ENCODE measurements around the gene WDR88. TPM values are rescaled to one million over a fixed set of nuclear protein-coding genes. Genes with fewer than 3 reads are reported as not detected.

The WDR88 gene
- total RNA-seq, 2 experiments from 2014 or later = not detected

DNA sequence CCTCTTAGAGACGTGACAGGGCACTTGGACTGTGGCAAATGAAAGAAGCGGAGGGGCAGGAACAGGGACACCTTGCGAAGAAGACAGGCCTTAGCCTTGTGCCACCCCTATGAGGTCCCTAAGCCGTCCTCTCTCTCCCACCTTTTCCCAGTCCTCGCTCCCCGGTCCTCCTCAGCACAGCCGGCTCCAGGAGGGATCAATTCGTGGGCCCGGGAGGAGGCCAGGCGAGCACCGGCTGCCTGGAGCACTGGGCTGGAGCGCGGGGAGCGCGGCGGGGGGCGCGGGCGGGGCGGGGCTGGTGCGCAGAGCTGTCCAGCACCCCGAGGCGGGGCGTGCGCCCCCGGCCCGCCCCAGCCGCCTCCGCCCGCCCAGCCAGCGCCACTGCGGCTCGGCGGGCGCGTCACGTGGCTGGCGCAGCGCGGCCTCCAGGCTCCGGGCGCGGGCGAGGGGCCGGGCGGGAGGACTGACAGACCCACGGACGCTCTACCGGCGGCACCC, 62.0 kb downstream of the WDR88 start, which contains the start of gene LRP3:
TSS of gene LRP3 (plus strand) at position 466 of the 498 bp plus-strand sequence. CDS start 456 bp downstream, outside the sequence.
- DNase-seq = no peak
- Mint-ChIP-seq H3K4me1 (ENCODE audit: low read depth) (no peaks in the 10 kb centered on the region), H3K4me3 (peak within 1 kb of the TSS; percentile 41), H3K9me3 (no peaks in the 10 kb centered on the region), H3K36me3 (no peaks in the 10 kb centered on the region), H3K27me3 (peaks cover 39% of the 10 kb centered on the region), H3K27ac (no peak within 1 kb of the TSS)
- POLR2A ChIA-PET = no interaction called here
- CTCF ChIA-PET = no interaction called here
- intact Hi-C loops (cut with micrococcal nuclease) = no loop called here

- CTCF ChIA-PET = no interaction called here
Measured at GRCh38 chr19:33194532-33194885, 62.6 kb downstream of the WDR88 start.

DNA sequence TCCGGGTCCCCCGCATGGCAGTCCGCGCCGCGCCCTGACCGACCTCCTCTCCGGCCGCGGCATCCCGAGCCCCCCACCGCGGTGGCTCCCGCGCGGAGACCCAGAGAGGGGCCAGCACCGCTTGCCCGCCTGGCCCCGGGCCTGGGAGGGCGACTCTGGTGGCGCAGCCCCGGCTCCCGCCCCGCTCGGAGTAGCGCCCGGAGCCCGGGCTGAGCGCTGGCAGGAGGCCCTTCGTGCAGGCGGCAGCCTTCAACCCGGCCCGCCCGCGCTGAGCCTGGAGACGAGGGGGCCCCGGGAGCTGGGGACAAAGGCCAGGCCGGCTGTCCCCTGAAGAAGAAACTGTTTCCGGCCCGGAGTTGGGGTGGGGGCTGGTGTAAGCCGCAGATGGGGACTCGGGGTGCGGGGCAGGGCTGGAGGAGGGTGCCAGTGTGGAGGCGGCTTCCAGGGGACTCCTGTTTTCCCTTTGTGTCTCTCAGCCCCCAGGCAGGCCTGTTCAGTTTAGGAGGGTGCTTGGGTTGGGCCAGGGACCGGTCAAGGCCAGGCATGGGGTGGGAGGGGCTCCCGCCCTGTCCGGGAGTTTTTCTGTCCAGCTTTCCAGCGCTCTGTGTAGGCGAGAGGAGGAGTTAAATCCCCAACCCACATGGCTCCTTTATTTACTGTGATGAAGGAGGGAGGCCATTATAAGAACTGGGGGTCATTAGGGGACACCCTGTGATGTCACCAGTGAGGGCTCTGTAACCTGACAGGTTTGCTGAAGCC, 63.2 kb downstream of the WDR88 start:
- Mint-ChIP-seq H3K27me3 (peaks cover 39% of the 10 kb centered on the region), H3K36me3 (no peaks in the 10 kb centered on the region), H3K9me3 (no peaks in the 10 kb centered on the region), H3K27ac (no peak overlapping the region), H3K4me1 (ENCODE audit: low read depth) (no peaks in the 10 kb centered on the region), H3K4me3 (peak overlapping the region; percentile 41)
- POLR2A ChIA-PET = no interaction called here
- CTCF ChIA-PET = interaction anchor here (0.9 kb wide), 1 partner anchor 212 kb away, joined by 3 read pairs; no protein-coding TSS in a partner anchor
- DNase-seq = no peak
- intact Hi-C loops (cut with micrococcal nuclease) = no loop called here

More at GRCh38 chr19:33194532-33194885, 62.6 kb downstream of the WDR88 start:
- no peak for DNase-seq
- no peaks in the 10 kb centered on the region for H3K4me1 Mint-ChIP-seq (ENCODE audit: low read depth)
- H3K9me3 Mint-ChIP-seq = no peaks in the 10 kb centered on the region
- no peak overlapping the region for H3K27ac Mint-ChIP-seq
- no peaks in the 10 kb centered on the region for H3K36me3 Mint-ChIP-seq
- H3K27me3 Mint-ChIP-seq = peaks cover 39% of the 10 kb centered on the region
- no peak overlapping the region for H3K4me3 Mint-ChIP-seq
- intact Hi-C loops (cut with micrococcal nuclease) = no loop called here
- POLR2A ChIA-PET = no interaction called here

GRCh38 chr19:33195645-33196347, 63.9 kb downstream of the WDR88 start:
- CTCF ChIA-PET = interaction anchor here (0.9 to 3.2 kb wide), 2 partner anchors 12 to 211 kb away, joined by 3 to 12 read pairs; no protein-coding TSS in a partner anchor

DNA sequence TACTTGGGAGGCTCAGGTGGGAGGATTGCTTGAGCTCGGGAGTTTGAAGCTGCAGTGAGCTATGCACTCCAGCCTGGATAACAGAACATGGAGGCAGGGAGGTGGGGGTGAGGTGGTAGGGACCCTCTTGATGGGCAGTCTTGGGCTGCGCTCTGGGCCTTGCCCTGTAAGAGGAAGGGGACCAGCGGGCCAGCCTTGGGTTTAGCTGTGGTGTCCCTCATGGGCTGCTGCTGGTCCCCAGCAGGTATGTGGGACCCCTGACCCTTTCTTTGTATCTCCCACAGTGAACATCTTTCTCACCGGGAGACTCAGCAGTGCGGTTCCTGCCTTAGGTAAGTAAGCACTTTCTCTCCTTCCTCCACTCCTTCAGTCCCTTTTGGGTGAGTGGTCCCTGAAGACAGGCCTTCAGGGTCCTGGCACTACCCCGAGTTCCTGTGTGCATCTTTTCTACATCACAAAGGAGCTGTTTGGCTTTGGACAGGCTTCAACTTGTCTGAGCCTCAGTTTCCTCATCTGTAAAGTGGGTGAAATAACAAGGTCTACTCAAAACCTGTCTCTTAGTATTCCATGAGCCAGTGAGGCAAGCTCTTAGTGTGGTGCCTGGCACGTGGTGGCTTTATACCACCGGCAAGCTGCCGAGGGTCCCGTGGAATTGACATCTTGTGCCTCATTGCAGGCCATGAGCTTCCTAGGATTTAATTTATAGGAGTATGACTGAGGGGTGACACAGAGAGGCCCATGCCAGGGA, 64.7 kb downstream of the WDR88 start:
- Mint-ChIP-seq H3K36me3 (no peaks in the 10 kb centered on the region), H3K27ac (no peak overlapping the region), H3K9me3 (no peaks in the 10 kb centered on the region), H3K4me1 (ENCODE audit: low read depth) (no peaks in the 10 kb centered on the region), H3K27me3 (peaks cover 32% of the 10 kb centered on the region), H3K4me3 (no peak overlapping the region)
- ChIA-PET POLR2A (interaction anchor here (0.6 kb wide), 1 partner anchor 30 kb away, joined by 3 read pairs; no protein-coding TSS in a partner anchor), CTCF (interaction anchor here (0.8 to 3.2 kb wide), 6 partner anchors 11 to 235 kb away, joined by 3 to 12 read pairs (median 4); no protein-coding TSS in a partner anchor)
- no peak for DNase-seq
- intact Hi-C loops (cut with micrococcal nuclease) = no loop called here

More at GRCh38 chr19:33195645-33196347, 63.9 kb downstream of the WDR88 start:
- H3K27me3 Mint-ChIP-seq = peaks cover 36% of the 10 kb centered on the region
- DNase-seq = no peak
- H3K9me3 Mint-ChIP-seq = no peaks in the 10 kb centered on the region
- POLR2A ChIA-PET = no interaction called here
- no peaks in the 10 kb centered on the region for H3K4me1 Mint-ChIP-seq (ENCODE audit: low read depth)
- intact Hi-C loops (cut with micrococcal nuclease) = no loop called here
- H3K4me3 Mint-ChIP-seq = no peak overlapping the region
- H3K36me3 Mint-ChIP-seq = no peaks in the 10 kb centered on the region
- H3K27ac Mint-ChIP-seq = no peak overlapping the region

GRCh38 chr19:33197591-33198000, 65.7 kb downstream of the WDR88 start:
- Mint-ChIP-seq H3K9me3 (no peaks in the 10 kb centered on the region), H3K27ac (no peak overlapping the region), H3K36me3 (no peaks in the 10 kb centered on the region), H3K4me3 (no peak overlapping the region), H3K4me1 (ENCODE audit: low read depth) (no peaks in the 10 kb centered on the region), H3K27me3 (peaks cover 23% of the 10 kb centered on the region)
- DNase-seq = no peak
- CTCF ChIA-PET = interaction anchor here (1.2 to 3.2 kb wide), 4 partner anchors 12 to 53 kb away, joined by 4 to 12 read pairs (median 5); no protein-coding TSS in a partner anchor
- POLR2A ChIA-PET = no interaction called here
- intact Hi-C loops (cut with micrococcal nuclease) = no loop called here

GRCh38 chr19:33198169-33198568, 66.3 kb downstream of the WDR88 start:
- Mint-ChIP-seq H3K4me1 (ENCODE audit: low read depth) (no peaks in the 10 kb centered on the region), H3K36me3 (no peaks in the 10 kb centered on the region), H3K4me3 (no peak overlapping the region), H3K27me3 (peaks cover 18% of the 10 kb centered on the region), H3K9me3 (no peaks in the 10 kb centered on the region), H3K27ac (no peak overlapping the region)
- ChIA-PET POLR2A (no interaction called here), CTCF (interaction anchor here (1.7 to 3.2 kb wide), 3 partner anchors 14 to 54 kb away, joined by 5 to 12 read pairs (median 5); no protein-coding TSS in a partner anchor)
- intact Hi-C loops (cut with micrococcal nuclease) = no loop called here
- no peak for DNase-seq

GRCh38 chr19:33199441-33200265, 67.7 kb downstream of the WDR88 start:
- DNase-seq = no peak
- Mint-ChIP-seq H3K27ac (no peak overlapping the region), H3K4me1 (ENCODE audit: low read depth) (no peaks in the 10 kb centered on the region), H3K4me3 (no peak overlapping the region), H3K36me3 (no peaks in the 10 kb centered on the region), H3K27me3 (peaks cover 11% of the 10 kb centered on the region), H3K9me3 (no peaks in the 10 kb centered on the region)
- intact Hi-C loops (cut with micrococcal nuclease) = no loop called here
- POLR2A ChIA-PET = no interaction called here
- CTCF ChIA-PET = no interaction called here

GRCh38 chr19:33201473-33201872, 69.6 kb downstream of the WDR88 start:
- Mint-ChIP-seq H3K9me3 (no peaks in the 10 kb centered on the region), H3K36me3 (no peaks in the 10 kb centered on the region), H3K4me1 (ENCODE audit: low read depth) (no peaks in the 10 kb centered on the region), H3K4me3 (no peak overlapping the region), H3K27me3 (peaks cover 8% of the 10 kb centered on the region), H3K27ac (no peak overlapping the region)
- intact Hi-C loops (cut with micrococcal nuclease) = no loop called here
- ChIA-PET CTCF (interaction anchor here (1.2 kb wide), 1 partner anchor 17 kb away, joined by 5 read pairs; no protein-coding TSS in a partner anchor), POLR2A (interaction anchor here (0.6 kb wide), 1 partner anchor 185 kb away, joined by 3 read pairs; no protein-coding TSS in a partner anchor)
- DNase-seq = no peak

DNA sequence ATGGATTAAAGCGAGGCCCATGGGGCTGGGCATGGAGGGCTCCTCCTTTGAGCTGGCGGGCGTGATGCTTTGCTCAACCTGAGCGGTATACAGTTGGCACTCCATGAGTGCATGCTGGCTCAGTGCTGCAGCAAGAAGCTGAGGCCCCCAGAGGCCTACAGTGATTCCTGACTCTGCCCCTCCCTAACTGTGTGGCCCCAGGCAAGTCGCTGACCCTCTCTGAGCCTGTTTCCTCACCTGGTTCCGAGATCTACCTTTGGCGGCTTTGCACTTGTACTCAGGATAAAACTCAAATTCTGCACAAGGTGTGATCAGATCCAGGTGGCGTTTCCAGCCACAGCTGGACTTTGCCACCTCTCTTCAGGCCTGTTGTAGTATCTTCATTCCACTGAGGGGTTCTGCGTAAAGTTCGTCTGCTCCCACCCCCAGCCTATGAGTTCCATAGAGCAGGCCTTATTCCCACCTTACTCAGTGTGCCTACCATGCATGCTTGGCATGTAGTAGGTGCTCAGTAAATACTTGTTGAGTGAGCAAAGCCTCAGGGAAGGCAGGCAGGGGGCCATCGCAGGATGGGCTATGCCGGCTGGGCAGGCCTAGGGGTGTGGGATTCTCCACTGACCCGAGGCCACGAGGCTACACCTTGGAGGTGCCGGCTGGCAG, 70.1 kb downstream of the WDR88 start:
- ChIA-PET POLR2A (no interaction called here), CTCF (interaction anchor here (1.2 kb wide), 1 partner anchor 17 kb away, joined by 5 read pairs; no protein-coding TSS in a partner anchor)
- Mint-ChIP-seq H3K4me3 (no peak overlapping the region), H3K27me3 (peaks cover 3% of the 10 kb centered on the region), H3K36me3 (no peaks in the 10 kb centered on the region), H3K9me3 (no peaks in the 10 kb centered on the region), H3K27ac (no peak overlapping the region), H3K4me1 (ENCODE audit: low read depth) (no peaks in the 10 kb centered on the region)
- intact Hi-C loops (cut with micrococcal nuclease) = no loop called here
- DNase-seq = no peak
